HG03575 (cell line): ENCODE results near the gene GLIS1.

Experiments used
- ATAC-seq: cut with Tn5 transposase; IDR thresholded peaks from one replicate; pipeline ENCODE4 v1.9.1; 2021; ENCODE audit not compliant: unreplicated experiment, insufficient number of reproducible peaks, low FRiP score; ENCODE audit errors: extremely low read depth

GLIS1 gene

DNA sequence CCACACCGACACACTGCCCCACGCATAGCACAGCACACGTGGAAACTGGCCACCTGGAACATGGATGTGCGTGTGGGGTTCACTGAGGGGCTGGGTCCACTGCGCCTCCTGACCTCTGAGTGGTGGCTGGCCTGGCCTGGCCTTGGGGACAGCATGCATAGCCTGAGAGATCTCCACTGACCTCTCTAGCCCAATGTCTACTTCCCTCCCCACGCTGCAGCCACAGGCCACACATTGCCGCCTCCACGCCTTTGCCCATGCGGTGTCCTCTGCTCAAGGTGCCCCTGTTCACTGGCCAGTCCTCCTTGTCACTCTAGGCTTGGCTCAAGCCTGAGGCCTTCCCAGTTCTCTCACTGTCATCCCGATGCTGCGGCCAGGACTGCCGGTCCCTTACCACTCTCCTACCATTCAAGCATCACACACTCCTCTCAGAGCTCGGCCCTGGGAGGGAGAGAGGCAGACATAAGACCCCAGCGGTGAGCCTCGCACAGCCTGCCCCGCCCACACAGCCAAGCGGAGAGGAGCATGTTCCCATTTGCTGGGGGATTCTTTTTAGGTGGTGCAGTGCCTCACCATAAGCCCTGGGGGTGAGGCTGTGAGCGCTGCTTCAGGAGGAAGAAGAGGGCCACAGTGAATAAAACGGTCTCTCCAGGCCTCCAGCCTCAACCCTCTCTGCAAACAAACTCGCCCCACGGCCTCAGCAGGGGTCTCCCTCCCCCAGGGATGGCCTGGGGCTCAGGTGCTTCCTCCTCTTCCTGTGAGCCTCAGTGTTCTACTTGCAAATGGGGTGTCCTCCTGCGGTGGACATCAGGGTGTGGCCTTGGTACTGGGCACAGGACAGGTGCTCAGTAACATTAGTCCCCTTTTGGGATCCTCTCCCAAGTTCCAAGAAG is 199.0 kb downstream of the GLIS1 start:
- ATAC-seq = no peak

DNA sequence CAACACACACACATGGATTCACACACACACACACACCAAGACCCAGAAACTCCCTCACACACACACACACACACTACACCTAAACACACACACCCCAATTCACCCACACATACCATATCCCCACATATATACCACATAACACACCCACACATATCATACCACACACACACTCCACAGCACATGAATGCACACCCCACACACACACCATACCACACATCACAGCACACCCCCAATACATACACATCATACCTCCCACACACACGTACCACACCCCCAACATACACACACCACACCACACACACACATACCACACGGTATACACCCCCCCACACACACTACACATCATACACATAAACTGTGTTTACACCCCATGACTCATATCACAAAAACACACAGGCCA is 199.7 kb downstream of the GLIS1 start:
- no peak for ATAC-seq

GRCh38 chr1:53536606-53537005 is 202.4 kb downstream of the GLIS1 start:
- no peak for ATAC-seq

DNA sequence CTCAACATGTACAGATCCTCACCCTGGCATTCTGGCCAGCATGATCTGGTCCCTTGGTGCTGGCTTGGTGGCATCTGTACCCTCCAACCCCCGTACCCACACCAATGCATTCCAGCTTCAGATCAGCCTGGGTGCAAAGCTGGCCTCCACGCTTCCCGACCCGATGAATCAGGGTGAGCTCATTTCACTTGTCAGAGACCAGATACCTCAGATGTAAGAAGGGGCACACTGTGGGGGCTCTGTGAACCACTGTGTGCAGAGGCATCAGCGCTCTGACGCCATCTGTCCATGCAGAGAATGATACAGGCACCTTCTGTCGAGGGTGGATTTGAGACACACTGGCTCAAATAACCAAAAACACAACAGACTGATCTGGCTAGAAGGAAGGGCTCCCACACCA is 203.1 kb downstream of the GLIS1 start:
- ATAC-seq = no peak

GRCh38 chr1:53535226-53535625 is 203.7 kb downstream of the GLIS1 start:
- no peak for ATAC-seq

DNA sequence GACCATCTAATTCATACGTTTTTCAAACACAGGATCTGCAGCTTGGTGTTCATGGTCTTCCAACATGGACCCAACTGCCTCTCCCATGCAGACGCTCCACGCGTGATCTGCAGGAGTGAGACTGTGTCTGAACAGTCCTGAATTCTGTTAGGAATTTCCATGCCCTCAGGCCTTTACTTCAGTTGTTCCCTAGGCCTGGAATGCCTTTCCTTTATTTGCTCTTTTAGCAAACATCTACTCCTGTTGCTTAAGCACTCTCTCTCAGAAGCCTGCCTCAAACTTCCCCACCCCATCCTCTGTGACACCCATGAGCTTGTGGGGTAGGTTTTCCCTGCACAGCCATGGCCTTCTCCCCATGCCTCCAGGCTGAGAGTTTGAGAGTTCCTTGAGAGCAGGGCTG is 206.1 kb downstream of the GLIS1 start:
- no peak for ATAC-seq

- no peak for ATAC-seq
These were observed 206.6 kb downstream of the GLIS1 start for GRCh38 chr1:53532377-53532776.

GRCh38 chr1:53530550-53530949 is 208.4 kb downstream of the GLIS1 start:
- ATAC-seq = no peak

GRCh38 chr1:53529555-53529954 is 209.4 kb downstream of the GLIS1 start:
- ATAC-seq = no peak

- ATAC-seq = no peak
These were observed 211.6 kb downstream of the GLIS1 start for GRCh38 chr1:53527368-53527767.

DNA sequence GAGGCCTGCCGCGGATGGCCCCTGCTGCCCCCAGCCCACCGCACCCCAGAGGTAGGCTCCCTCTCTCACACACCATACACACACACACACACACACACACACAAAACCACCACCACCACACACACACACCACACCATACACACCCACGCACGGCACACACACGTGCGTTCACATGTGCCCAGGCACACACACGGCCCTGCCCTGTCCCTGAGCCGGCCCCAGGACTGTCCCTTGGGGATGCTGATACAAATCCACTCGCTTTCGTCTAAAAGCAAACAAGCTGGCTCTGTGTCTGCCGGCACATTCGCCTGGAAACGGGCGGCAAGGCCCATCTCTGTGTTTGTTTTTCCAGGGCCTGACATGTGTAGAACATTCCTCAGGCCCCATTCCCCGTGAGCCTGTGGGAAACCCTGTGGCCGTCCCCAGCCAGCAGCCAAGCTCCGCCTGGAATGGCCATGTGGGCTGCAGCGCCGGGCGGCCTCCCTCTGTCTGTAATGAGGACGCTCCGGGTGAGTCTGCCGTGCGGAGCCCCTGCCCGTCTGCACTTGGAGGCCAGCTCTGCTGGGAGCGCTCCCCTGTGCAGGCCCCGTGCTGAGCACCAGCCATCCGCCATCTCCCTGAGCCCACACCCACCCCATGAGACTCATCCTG is 212.4 kb downstream of the GLIS1 start:
- ATAC-seq = no peak

GRCh38 chr1:53525595-53525994 is 213.4 kb downstream of the GLIS1 start:
- ATAC-seq = no peak

- no peak for ATAC-seq
These were observed 214.3 kb downstream of the GLIS1 start for GRCh38 chr1:53524428-53525375.

DNA sequence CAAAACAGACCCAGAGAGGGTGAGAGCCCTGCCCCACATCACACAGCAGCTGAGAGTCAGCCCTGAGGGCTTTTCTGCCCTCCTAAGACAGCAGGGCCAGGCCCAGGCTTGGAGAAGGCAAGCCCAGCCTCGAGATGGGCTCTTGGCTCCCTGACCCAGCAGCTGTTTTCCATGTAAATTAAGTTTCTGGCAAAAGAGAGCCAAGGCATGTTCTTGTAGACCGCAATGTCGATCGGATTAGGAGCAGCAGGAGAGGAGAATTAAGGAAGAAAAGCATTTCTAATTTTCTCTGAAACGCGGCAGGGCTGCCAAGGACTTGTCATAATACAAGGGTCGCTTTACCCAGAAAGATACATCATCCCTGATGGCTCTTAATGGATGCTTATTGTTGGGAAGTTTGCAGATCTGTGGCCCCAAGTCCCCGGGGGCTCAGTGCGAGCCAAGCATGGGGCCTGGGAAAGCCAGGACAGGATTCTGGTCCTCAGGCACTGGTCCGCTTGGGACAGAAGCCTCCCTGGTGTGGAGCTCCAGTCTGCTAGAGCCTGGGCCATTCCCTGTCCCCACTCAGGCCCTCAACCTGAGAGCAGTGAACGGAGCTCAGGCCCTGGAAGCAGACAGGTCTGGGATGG is 216.9 kb downstream of the GLIS1 start:
- ATAC-seq = no peak

DNA sequence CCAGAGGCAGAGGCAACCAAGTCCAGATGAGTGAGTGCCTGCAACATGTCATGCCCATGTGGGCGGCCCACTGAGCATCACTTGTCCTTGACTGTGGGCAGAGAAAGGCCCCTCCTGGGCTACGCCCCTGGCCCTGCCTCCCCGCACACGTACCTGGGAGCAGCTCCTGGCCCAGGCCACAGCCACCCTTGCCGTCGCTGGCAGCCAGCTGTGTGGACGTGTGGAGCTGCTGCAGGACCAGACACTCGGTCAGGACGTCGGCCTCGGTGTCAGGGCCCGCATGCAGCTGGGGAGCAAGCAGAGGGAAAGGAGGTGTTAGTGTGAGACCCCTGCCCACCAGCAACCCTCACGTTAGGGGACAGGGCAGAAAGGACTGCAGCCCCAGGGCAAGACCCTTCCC is 218.5 kb downstream of the GLIS1 start:
- ATAC-seq = no peak

DNA sequence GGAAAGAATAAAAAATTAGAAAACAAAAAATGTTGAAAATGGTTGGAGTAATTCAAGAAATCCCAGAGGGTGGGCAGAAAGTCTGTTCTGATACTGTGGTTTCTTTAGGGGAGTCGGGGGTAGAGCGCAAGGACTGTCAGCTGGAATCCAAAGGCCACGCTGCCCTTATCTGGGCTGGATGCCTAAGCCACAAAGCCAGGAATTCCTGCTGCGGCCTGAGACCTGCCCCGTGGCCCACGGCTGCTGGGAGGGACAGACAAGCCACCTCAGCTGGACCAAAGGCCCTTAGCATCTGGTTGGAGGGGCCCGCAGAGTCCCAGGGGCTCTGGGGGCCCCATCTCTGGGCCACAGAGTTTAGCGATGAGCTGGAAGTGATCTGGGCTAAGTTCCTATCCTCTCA is 219.5 kb downstream of the GLIS1 start:
- no peak for ATAC-seq

GRCh38 chr1:53518775-53519174 is 220.2 kb downstream of the GLIS1 start:
- ATAC-seq = no peak

DNA sequence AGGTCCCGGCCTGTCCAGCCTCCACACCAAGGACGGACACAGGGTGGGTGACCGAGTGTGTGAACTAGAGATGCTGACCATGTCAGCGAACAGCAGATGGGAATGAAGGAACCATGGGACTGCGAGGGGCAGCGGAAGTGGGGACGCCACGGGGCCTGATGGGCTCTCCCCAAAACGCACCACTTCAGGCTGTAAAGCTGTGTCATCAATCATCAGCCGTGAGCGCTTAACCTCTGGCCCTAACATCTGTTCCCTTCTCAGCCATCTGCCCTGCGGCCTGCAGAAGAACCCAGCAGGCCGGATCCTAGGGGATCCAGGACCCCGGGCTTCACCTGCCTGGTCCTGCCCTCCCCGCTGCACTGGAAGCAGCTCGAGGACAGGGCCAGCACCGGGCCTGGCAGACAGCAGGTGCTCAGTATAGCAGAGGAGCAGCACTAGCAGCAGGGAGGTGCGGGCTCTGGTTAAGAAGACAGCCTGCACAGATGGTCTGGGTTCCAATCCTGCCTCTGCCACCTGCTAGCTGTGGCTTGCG is 221.1 kb downstream of the GLIS1 start:
- no peak for ATAC-seq

DNA sequence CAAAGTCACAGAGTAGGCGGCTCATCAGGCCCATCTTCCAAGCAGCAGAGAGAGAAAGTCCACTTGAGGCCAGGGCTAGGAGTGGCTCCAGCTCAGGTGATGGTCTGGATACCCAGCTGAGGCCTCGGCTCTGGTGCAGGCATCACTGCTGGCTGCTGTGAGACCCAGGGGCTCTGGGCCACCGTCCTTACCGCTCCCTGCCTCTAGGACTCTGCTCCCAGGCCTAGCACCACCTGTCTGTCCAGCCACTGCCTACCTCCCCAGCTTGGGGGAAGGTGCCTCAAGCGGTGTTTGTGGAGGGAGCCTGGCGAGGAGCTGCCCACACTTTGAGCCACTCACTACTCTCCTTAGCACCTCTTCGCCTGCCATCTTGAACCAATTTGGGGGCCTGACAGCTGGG is 221.9 kb downstream of the GLIS1 start:
- ATAC-seq = no peak
